ENCODE results near the gene LSG1.

DNA sequence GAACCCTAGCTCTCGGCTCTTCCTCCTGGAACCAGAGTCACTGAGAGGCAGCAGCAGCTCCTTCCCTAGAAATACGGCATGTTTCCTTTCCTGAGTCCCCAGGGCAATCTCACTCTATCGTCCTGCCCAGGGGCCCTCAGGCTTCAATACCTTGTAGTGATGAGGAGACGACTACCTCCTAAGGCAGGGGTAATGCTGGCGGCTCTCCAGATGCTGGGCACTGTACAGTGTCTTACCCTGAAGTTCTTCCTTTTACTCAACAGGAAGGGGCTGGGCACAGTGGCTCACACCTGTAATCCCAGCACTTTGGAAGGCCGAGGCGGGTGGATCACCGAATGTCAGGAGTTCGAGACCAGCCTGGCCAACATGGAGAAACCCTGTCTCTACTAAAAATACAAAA, 52.2 kb downstream of the LSG1 start:
- no peak for TF ChIP-seq POLR2A (IDR thresholded peaks at IDR 0.05; ENCODE audit: borderline replicate concordance, extremely low read depth, insufficient read depth, insufficient read length)
- TF ChIP-seq EGR1 (IDR thresholded peaks at IDR 0.05; ENCODE audit: low read depth): no peak
- TF ChIP-seq POLR2AphosphoS5 (IDR thresholded peaks at IDR 0.05; ENCODE audit: low read depth, low read length): no peak
- TF ChIP-seq ELF1 (IDR thresholded peaks at IDR 0.05; ENCODE audit: borderline replicate concordance, low read depth): no peak
- no peak for TF ChIP-seq EZH2phosphoT487 (IDR thresholded peaks at IDR 0.05; ENCODE audit: borderline replicate concordance)
- no peak for TF ChIP-seq YY1 (IDR thresholded peaks at IDR 0.05; ENCODE audit: extremely low read depth, insufficient replicate concordance, low read depth, low read length)
- no peak for TF ChIP-seq CEBPB (IDR thresholded peaks at IDR 0.05; ENCODE audit: low read depth)
- TF ChIP-seq ZNF274 (IDR thresholded peaks at IDR 0.05; ENCODE audit: low read depth, low read length): no peak
- TF ChIP-seq CTCF (IDR thresholded peaks at IDR 0.05 in 2 of 3, conservative IDR thresholded peaks at IDR 0.05 in 1 of 3; ENCODE audit: borderline replicate concordance in 1 of 3, insufficient read depth in 1 of 3, low read depth in 2 of 3, low read length in 2 of 3): no peak
- TF ChIP-seq REST (IDR thresholded peaks at IDR 0.05; ENCODE audit: low read depth): no peak
- TF ChIP-seq SIN3A (IDR thresholded peaks at IDR 0.05; ENCODE audit: low read depth): no peak
- no peak for TF ChIP-seq EZH2 (IDR thresholded peaks at IDR 0.05)

Measured in HCT116 (cell line).